Adrenal gland (tissue), 5 donors: ENCODE measurements around the gene DNASE1L2.

Experiments
- CTCF ChIP-seq, 6 experiments: fragments of 450-650 bp in 4 of 6; fragments of 200-600 bp in 2 of 6; sonication (generic) in 1 of 6; IDR thresholded peaks; 1 replicate in 5 of 6; 2 replicates in 1 of 6; pipeline versions ENCODE4 v1.5.1 to v1.8.0; 2016 to 2021; ENCODE audit warnings: antibody characterized with exemption in 6 of 6, mild to moderate bottlenecking in 2 of 6, moderate library complexity in 1 of 6
- POLR2A ChIP-seq, 2 donors: fragments of 450-650 bp; IDR thresholded peaks; one replicate each; pipeline ENCODE4 v1.6.1; 2017; ENCODE audit warnings: antibody characterized with exemption in 2 of 2, mild to moderate bottlenecking in 2 of 2, moderate library complexity in 1 of 2
- donor health status: DM: no; HTN: no; CAD: no.

GRCh38 chr16:2256531-2257140 is 20.4 kb downstream of the DNASE1L2 start:
- TF ChIP-seq CTCF (IDR thresholded peaks at IDR 0.05) (no peak), POLR2A (IDR thresholded peaks at IDR 0.05) (no peak)
